Measurements from ENCODE around the gene SUCLA2. TPM values are rescaled to one million over a fixed set of nuclear protein-coding genes. Genes with fewer than 3 reads are reported as not detected.
A peak's percentile ranks its signal among the peaks of the same experiment; 100 is the strongest.

SUCLA2 gene
- total RNA-seq, 2 donors from 2014 or later, result 78.8 to 79.0 TPM

- no peak for TF ChIP-seq CTCF (conservative IDR thresholded peaks at IDR 0.05)
- H3K36me3 Mint-ChIP-seq (ENCODE audit: low read depth), result peaks cover 49% of the 10 kb centered on the region
- Histone ChIP-seq H3K4me3 (ENCODE audit: low read length) (peak overlapping the region; percentile 38), H3K36me3 (ENCODE audit: control insufficient read depth, insufficient read depth, low read length) (peaks cover 63% of the 10 kb centered on the region), H3K9me3 (ENCODE audit: control insufficient read depth, low read length) (peaks cover 7% of the 10 kb centered on the region), H3K27ac (ENCODE audit: low read depth, low read length) (no peak overlapping the region), H3K9ac (ENCODE audit: extremely low read depth, low read length, poor library complexity, severe bottlenecking) (no peak overlapping the region), H3K27me3 (ENCODE audit: control insufficient read depth, insufficient read depth, low read length, poor library complexity, severe bottlenecking) (no peaks in the 10 kb centered on the region), H3K4me1 (ENCODE audit: control insufficient read depth, insufficient read depth, low read length) (no peaks in the 10 kb centered on the region)
- H3K4me1 Mint-ChIP-seq, result peaks cover 26% of the 10 kb centered on the region
- DNase-seq, result no peak
- H3K27ac Mint-ChIP-seq, result no peak overlapping the region
- no peaks in the 10 kb centered on the region for H3K27me3 Mint-ChIP-seq (ENCODE audit: insufficient read depth)
- no peak overlapping the region for H3K4me3 Mint-ChIP-seq
- WGBS, 2 experiments (ENCODE audit: insufficient coverage in 1 of 2, insufficient read length in 1 of 2), result 100% methylated on average over 1 of the region's 2 CpGs
- H3K9me3 Mint-ChIP-seq, result no peaks in the 10 kb centered on the region
Measured at GRCh38 chr13:47997384-47997783, 3.7 kb downstream of the SUCLA2 start.

- no peak overlapping the region for H3K4me3 ChIP-seq (ENCODE audit: low read length)
- Mint-ChIP-seq H3K4me3 (no peak overlapping the region), H3K27me3 (ENCODE audit: insufficient read depth) (no peaks in the 10 kb centered on the region), H3K27ac (no peak overlapping the region), H3K9me3 (peaks cover 3% of the 10 kb centered on the region), H3K36me3 (ENCODE audit: low read depth) (peaks cover 86% of the 10 kb centered on the region), H3K4me1 (no peaks in the 10 kb centered on the region)
- 88 to 100% methylated on average over 3 to 4 of the region's 4 CpGs for WGBS, 2 experiments (ENCODE audit: insufficient coverage in 1 of 2, insufficient read length in 1 of 2)
- no peaks in the 10 kb centered on the region for H3K27me3 ChIP-seq (ENCODE audit: control insufficient read depth, insufficient read depth, low read length, poor library complexity, severe bottlenecking)
- no peak overlapping the region for H3K9ac ChIP-seq (ENCODE audit: extremely low read depth, low read length, poor library complexity, severe bottlenecking)
- TF ChIP-seq CTCF (conservative IDR thresholded peaks at IDR 0.05), result no peak
- H3K4me1 ChIP-seq (ENCODE audit: control insufficient read depth, insufficient read depth, low read length), result no peaks in the 10 kb centered on the region
- peaks cover 14% of the 10 kb centered on the region for H3K9me3 ChIP-seq (ENCODE audit: control insufficient read depth, low read length)
- no peak overlapping the region for H3K27ac ChIP-seq (ENCODE audit: low read depth, low read length)
- DNase-seq, result no peak
- peaks cover 94% of the 10 kb centered on the region for H3K36me3 ChIP-seq (ENCODE audit: control insufficient read depth, insufficient read depth, low read length)
Measured at GRCh38 chr13:47991859-47992258, 9.2 kb downstream of the SUCLA2 start.

GRCh38 chr13:47990920-47991466 is 10.1 kb downstream of the SUCLA2 start:
- H3K27me3 ChIP-seq (ENCODE audit: control insufficient read depth, insufficient read depth, low read length, poor library complexity, severe bottlenecking), result no peaks in the 10 kb centered on the region
- no peak for DNase-seq
- H3K36me3 Mint-ChIP-seq (ENCODE audit: low read depth), result peaks cover 88% of the 10 kb centered on the region
- peaks cover 22% of the 10 kb centered on the region for H3K9me3 ChIP-seq (ENCODE audit: control insufficient read depth, low read length)
- 99 to 100% methylated on average over 1 to 2 of the region's 2 CpGs for WGBS, 2 experiments (ENCODE audit: insufficient coverage in 1 of 2, insufficient read length in 1 of 2)
- peaks cover 7% of the 10 kb centered on the region for H3K9me3 Mint-ChIP-seq
- H3K4me3 Mint-ChIP-seq, result no peak overlapping the region
- TF ChIP-seq CTCF (conservative IDR thresholded peaks at IDR 0.05), result no peak
- H3K4me3 ChIP-seq (ENCODE audit: low read length), result no peak overlapping the region
- H3K27me3 Mint-ChIP-seq (ENCODE audit: insufficient read depth), result no peaks in the 10 kb centered on the region
- H3K9ac ChIP-seq (ENCODE audit: extremely low read depth, low read length, poor library complexity, severe bottlenecking), result no peak overlapping the region
- H3K4me1 ChIP-seq (ENCODE audit: control insufficient read depth, insufficient read depth, low read length), result no peaks in the 10 kb centered on the region
- no peak overlapping the region for H3K27ac Mint-ChIP-seq
- H3K4me1 Mint-ChIP-seq, result no peaks in the 10 kb centered on the region
- peaks cover 95% of the 10 kb centered on the region for H3K36me3 ChIP-seq (ENCODE audit: control insufficient read depth, insufficient read depth, low read length)
- H3K27ac ChIP-seq (ENCODE audit: low read depth, low read length), result no peak overlapping the region

All from endodermal cell (in vitro differentiated cells).